GM23248 (cell line): Measurements from ENCODE around the gene KCNJ4.

Source experiments
- EZH2 ChIP-seq: fragments of 200-600 bp; sonication (generic); IDR thresholded peaks from 2 replicates; pipeline ENCODE4 v1.6.1; 2018; ENCODE audit warnings: antibody characterized with exemption, mild to moderate bottlenecking; ENCODE audit not compliant: insufficient read depth, poor library complexity, severe bottlenecking
- EZH2phosphoT487 ChIP-seq: fragments of 200-600 bp; sonication (generic); IDR thresholded peaks from 2 replicates; pipeline ENCODE4 v1.6.1; 2018; ENCODE audit warnings: antibody characterized with exemption, moderate library complexity, mild to moderate bottlenecking, low read depth; ENCODE audit not compliant: insufficient read depth

DNA sequence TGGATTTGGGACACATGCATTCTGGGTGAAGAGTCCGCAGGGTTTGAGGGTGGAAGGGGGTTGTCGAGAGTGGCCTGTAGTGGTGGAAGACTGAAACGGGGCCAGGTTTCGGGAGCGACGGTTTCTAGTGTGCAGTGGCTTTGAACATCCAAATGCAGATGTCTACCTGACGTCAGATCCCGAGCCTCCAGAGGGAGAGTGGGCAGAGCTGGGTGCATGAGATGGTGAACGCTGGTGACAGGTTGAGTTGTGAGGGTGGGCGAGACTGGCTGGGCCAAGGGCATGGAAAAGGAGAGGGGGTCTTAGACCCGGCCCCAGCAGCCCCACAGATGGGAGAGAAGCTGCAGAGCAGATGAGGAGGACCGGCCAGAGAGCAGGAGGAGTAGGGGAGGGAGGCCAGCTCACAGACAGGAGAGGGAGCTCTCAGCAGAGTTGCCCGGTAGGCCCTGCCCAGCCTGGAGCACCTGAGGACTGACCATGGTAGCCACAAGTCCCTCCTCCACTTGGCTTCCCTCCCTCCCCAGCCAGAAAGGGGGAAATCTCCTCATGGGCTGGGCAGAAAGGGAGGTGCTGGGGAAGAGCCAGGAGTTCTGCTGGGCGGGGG, 14.2 kb downstream of the KCNJ4 start:
- no peak for TF ChIP-seq EZH2
- no peak for TF ChIP-seq EZH2phosphoT487
